Breast epithelium (tissue), 3 donors: ENCODE data around the gene ELOVL2.

Experiments used
- CTCF ChIP-seq, 3 donors: fragments of 450-650 bp; IDR thresholded peaks; one replicate each; pipeline ENCODE4 v1.5.1; 2016 to 2017; ENCODE audit warnings: antibody characterized with exemption in 3 of 3, mild to moderate bottlenecking in 3 of 3, moderate library complexity in 3 of 3
- POLR2A ChIP-seq: fragments of 450-650 bp; IDR thresholded peaks from one replicate; pipeline ENCODE4 v1.6.1; 2016; ENCODE audit warnings: antibody characterized with exemption, mild to moderate bottlenecking, moderate library complexity

GRCh38 chr6:10956776-10957175, 87.3 kb downstream of the ELOVL2 start:
- TF ChIP-seq CTCF (IDR thresholded peaks at IDR 0.05) (no peak), POLR2A (no peak)
